ENCODE measurements around the gene ERG. TPM values are rescaled to one million over a fixed set of nuclear protein-coding genes. Genes with fewer than 3 reads are reported as not detected.

Gene ERG
- polyA plus RNA-seq, 2 of the 4 experiments (the other 2 are of a cell fraction) = not detected

DNA sequence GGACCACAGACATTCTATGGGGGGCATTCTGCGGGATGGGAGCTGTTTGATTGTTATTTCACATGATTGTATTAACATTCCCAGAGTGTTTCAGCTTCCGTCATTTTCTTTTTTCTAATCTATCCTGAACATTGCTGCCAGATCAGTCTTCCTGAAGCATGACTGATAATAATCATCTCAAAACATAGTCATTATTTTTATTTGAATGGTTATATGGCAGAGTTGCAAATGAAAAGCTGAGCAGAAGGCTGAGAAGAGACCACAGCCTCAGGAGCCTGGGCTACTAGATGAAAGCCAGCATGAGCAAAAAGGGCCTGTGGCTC lies 109.0 kb downstream of the ERG start:
- H3K4me1 ChIP-seq = no peaks in the 10 kb centered on the region
- ATAC-seq (no peak), FAIRE-seq (no peak), DNase-seq (ENCODE audit: low read depth in 1 of 2, low spot score in 1 of 2) (no peak)
- WGBS (ENCODE audit: missing lambda C conversion rate) = 54% methylated on average over 2 of the region's 2 CpGs
- H3K4me2 ChIP-seq = no peak overlapping the region
- TF ChIP-seq NPAS2 (CRISPR knock-in tag; IDR thresholded peaks at IDR 0.05; ENCODE audit: borderline replicate concordance) (no peak), MYC (IDR thresholded peaks at IDR 0.05; ENCODE audit: borderline replicate concordance, low read length) (no peak), CBX8 (IDR thresholded peaks at IDR 0.05) (no peak), MAFK (IDR thresholded peaks at IDR 0.05; ENCODE audit: partially characterized antibody) (no peak), EHMT2 (IDR thresholded peaks at IDR 0.05; ENCODE audit: low read depth) (no peak), CHD4 (IDR thresholded peaks at IDR 0.05; ENCODE audit: borderline replicate concordance) (no peak), KDM1A (IDR thresholded peaks at IDR 0.05; ENCODE audit: low read depth) (no peak), CEBPB (IDR thresholded peaks at IDR 0.05) (no peak), SMC3 (IDR thresholded peaks at IDR 0.05) (no peak), EHF (CRISPR knock-in tag; IDR thresholded peaks at IDR 0.05) (no peak)
- H3K4me3 ChIP-seq = no peak overlapping the region
- ChIA-PET POLR2A (no interaction called here), CTCF (no interaction called here)
- H3K27ac ChIP-seq = no peak overlapping the region
- no peaks in the 10 kb centered on the region for H3K9me3 ChIP-seq

DNA sequence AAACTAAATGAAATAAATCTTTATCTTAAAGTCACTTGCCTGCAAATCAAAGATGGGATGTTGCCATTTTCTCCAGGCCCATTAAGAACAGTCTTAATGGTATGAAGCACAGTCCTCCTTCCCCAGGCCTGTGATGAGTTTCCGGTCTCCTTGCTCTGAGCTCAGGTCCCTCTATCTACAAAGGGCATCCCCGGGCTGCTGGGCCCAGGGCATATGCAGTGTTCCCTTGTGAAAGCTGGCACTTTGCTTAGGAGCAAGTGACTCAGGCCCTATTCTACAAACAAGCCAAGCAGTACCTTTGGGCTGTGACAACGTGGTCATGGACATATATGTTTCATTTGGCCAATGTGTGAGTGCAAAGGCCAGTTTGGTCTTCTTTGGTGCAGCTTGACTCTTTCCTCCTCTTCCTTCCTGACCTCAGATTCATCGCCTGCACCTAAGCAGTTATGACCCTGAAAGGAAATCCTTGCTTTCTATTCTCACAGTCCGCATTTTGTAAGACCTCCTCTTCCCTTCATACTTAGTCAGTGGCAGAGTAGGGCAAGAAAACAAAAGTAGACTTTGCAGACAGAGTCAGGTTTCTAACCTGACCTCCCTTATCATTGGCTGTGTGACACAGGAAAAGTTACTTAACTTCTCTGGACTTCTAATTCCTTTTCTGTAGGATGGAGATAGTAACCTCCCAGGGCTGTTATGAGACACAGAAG lies 109.5 kb downstream of the ERG start:
- H3K27ac ChIP-seq = no peak overlapping the region
- ATAC-seq = no peak

DNA sequence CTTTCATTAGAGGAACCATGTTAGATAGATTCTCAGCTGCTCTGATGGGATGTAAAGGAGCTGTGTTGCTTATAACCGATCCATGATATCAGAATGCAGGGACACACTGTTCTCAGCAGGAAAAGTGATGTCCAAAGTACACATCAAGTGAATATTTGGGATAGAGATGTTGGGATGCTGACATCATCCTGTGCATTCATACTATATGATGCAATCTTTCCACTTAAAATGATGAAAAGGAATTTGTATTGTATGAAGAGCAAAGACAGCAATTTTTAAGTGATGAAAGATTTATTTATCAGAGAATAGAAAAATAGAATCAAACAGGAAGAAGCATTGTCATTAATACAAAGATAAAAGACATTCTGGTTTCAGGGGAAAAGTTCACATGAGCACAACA lies 110.1 kb downstream of the ERG start:
- Histone ChIP-seq H3K27ac (no peak overlapping the region), H3K4me2 (no peak overlapping the region; the same call in 2 of the 3 replicates), H3K4me3 (no peak overlapping the region), H3K4me1 (no peaks in the 10 kb centered on the region), H3K9me3 (no peaks in the 10 kb centered on the region)
- ChIA-PET POLR2A (no interaction called here), CTCF (no interaction called here)
- no peak for TF ChIP-seq RCOR1 (IDR thresholded peaks at IDR 0.05; ENCODE audit: low read depth, low read length)
- no peak for ATAC-seq
- no peak for DNase-seq (ENCODE audit: low read depth in 1 of 2, low spot score in 1 of 2)
- FAIRE-seq = no peak
- 45% methylated on average over 1 of the region's 1 CpG for WGBS (ENCODE audit: missing lambda C conversion rate)

More for the DNA sequence above, 109.5 kb downstream of the ERG start:
- ChIA-PET CTCF (no interaction called here), POLR2A (no interaction called here)
- DNase-seq (ENCODE audit: low read depth in 1 of 2, low spot score in 1 of 2) (no peak), FAIRE-seq (no peak)
- WGBS (ENCODE audit: missing lambda C conversion rate) = 39% methylated on average over 5 of the region's 5 CpGs
- Histone ChIP-seq H3K4me1 (no peaks in the 10 kb centered on the region), H3K9me3 (no peaks in the 10 kb centered on the region), H3K4me3 (no peak overlapping the region), H3K4me2 (no peak overlapping the region; the same call in 2 of the 3 replicates)
- no peak for TF ChIP-seq ZFP36 (IDR thresholded peaks at IDR 0.05; ENCODE audit: borderline replicate concordance, partially characterized antibody)
- TF ChIP-seq HOXB5 (CRISPR knock-in tag; IDR thresholded peaks at IDR 0.05) = no peak
- TF ChIP-seq RARB (CRISPR knock-in tag; IDR thresholded peaks at IDR 0.05) = no peak
- no peak for TF ChIP-seq RCOR1 (IDR thresholded peaks at IDR 0.05; ENCODE audit: low read depth, low read length)
- no peak for TF ChIP-seq JUNB (IDR thresholded peaks at IDR 0.05)
- TF ChIP-seq BHLHE40 (IDR thresholded peaks at IDR 0.05; ENCODE audit: low read depth, low read length) = no peak

DNA sequence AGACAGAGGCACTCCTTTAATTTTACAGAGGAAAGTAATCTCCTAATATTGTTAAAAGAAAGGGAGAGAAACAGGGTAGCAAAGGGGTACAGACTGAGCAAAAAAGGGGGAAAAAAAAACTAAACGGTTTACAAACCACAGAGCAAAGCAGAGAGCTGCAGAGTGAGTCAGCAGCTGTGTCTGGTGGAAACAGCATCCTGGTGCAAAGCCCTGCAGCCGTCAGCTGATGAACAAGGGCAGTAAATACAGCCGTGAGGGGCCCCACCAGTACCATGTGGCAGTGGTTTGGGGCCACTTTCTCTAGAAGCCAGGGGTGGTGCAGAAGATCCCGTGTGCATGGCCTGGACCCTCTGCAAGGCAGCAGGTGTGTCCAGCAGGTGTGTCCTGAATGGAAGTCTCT lies 111.3 kb downstream of the ERG start:
- Histone ChIP-seq H3K27ac (no peak overlapping the region), H3K4me1 (no peaks in the 10 kb centered on the region), H3K4me3 (no peak overlapping the region), H3K9me3 (no peaks in the 10 kb centered on the region), H3K4me2 (no peak overlapping the region)
- no peak for DNase-seq (ENCODE audit: low read depth in 1 of 2, low spot score in 1 of 2)
- TF ChIP-seq ESRRA (IDR thresholded peaks at IDR 0.05; ENCODE audit: borderline replicate concordance, low read length) (no peak), MYC (IDR thresholded peaks at IDR 0.05; ENCODE audit: borderline replicate concordance, low read length) (no peak), POLR2A (IDR thresholded peaks at IDR 0.05; ENCODE audit: low read length) (no peak), EHMT2 (IDR thresholded peaks at IDR 0.05; ENCODE audit: low read depth) (no peak), HOXB5 (CRISPR knock-in tag; IDR thresholded peaks at IDR 0.05) (no peak)
- TF ChIP-seq, protein P1, sequence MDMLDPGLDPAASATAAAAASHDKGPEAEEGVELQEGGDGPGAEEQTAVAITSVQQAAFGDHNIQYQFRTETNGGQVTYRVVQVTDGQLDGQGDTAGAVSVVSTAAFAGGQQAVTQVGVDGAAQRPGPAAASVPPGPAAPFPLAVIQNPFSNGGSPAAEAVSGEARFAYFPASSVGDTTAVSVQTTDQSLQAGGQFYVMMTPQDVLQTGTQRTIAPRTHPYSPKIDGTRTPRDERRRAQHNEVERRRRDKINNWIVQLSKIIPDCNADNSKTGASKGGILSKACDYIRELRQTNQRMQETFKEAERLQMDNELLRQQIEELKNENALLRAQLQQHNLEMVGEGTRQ (IDR thresholded peaks at IDR 0.05) = no peak
- TF ChIP-seq, protein P2, sequence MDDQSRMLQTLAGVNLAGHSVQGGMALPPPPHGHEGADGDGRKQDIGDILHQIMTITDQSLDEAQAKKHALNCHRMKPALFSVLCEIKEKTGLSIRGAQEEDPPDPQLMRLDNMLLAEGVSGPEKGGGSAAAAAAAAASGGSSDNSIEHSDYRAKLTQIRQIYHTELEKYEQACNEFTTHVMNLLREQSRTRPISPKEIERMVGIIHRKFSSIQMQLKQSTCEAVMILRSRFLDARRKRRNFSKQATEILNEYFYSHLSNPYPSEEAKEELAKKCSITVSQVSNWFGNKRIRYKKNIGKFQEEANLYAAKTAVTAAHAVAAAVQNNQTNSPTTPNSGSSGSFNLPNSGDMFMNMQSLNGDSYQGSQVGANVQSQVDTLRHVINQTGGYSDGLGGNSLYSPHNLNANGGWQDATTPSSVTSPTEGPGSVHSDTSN (IDR thresholded peaks at IDR 0.05) = no peak
- TF ChIP-seq, protein P3, sequence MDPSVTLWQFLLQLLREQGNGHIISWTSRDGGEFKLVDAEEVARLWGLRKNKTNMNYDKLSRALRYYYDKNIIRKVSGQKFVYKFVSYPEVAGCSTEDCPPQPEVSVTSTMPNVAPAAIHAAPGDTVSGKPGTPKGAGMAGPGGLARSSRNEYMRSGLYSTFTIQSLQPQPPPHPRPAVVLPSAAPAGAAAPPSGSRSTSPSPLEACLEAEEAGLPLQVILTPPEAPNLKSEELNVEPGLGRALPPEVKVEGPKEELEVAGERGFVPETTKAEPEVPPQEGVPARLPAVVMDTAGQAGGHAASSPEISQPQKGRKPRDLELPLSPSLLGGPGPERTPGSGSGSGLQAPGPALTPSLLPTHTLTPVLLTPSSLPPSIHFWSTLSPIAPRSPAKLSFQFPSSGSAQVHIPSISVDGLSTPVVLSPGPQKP (IDR thresholded peaks at IDR 0.05; ENCODE audit: low read depth, low read length) = no peak
- no peak for FAIRE-seq
- WGBS (ENCODE audit: missing lambda C conversion rate) = 15% methylated on average over 4 of the region's 4 CpGs
- ATAC-seq = no peak
- ChIA-PET POLR2A (no interaction called here), CTCF (no interaction called here)

Measured in A549 (cell line).